Smooth muscle cell of the brain vasculature (primary cell): ENCODE measurements around the gene CD22.

Experiments
- DNase-seq: peaks from one replicate; pipeline ENCODE4 v3.0.0-alpha.2; 2012; ENCODE audit warnings: low read depth, low spot score

CD22 gene

DNA sequence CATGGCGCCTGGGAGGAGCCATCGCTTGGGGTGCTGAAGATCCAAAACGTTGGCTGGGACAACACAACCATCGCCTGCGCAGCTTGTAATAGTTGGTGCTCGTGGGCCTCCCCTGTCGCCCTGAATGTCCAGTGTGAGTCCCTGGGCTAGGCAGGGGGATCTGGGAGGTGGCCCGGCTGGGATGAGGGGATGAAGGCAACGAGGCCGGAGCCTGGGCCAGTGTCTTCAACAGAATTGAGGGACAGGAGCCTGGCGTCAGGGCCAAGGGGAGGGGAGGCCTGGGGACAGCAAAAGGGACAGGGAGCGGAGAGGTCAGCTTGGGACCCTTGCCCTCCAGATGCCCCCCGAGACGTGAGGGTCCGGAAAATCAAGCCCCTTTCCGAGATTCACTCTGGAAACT lies 12.0 kb downstream of the CD22 start:
- DNase-seq = no peak

DNA sequence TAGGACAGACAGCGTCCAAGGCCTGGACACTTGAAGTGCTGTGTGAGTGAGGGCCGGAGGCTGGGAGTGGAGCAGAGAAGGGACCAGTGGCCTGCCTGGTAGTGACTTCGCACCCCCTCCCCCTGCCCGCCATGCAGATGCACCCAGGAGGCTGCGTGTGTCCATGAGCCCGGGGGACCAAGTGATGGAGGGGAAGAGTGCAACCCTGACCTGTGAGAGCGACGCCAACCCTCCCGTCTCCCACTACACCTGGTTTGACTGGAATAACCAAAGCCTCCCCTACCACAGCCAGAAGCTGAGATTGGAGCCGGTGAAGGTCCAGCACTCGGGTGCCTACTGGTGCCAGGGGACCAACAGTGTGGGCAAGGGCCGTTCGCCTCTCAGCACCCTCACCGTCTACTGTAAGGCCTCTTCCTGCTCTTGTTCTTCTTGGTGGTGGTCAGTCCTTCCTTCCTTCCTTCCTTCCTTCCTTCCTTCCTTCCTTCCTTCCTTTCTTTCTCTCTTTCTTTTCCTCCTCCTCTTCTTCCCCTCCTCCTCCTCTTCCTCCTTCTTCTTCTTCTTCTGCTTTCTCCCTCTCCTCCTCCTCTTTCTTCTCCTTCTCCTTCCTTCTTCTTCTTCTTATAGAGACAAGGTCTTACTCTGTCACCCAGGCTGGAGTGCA lies 12.7 kb downstream of the CD22 start:
- no peak for DNase-seq

DNA sequence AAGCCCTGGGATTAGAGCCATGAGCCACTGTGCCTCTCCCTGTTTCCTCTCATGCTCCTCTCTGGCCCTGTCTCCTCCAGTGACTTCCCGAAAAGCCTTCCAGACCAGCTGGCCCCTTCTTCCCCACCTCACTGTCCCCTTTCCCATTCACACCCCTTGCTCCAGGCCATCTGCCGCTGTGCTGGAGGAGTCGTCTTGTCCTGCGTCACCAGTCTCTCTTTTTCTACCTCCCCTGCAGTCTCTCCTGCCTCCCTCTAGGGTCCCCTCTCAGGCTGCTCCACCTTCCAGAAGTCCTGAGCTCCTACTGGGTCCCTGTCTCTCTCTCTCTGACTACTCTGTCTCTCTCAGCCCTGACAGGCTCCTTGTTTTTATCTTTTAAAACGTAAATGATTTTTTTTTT lies 13.4 kb downstream of the CD22 start:
- DNase-seq = no peak

DNA sequence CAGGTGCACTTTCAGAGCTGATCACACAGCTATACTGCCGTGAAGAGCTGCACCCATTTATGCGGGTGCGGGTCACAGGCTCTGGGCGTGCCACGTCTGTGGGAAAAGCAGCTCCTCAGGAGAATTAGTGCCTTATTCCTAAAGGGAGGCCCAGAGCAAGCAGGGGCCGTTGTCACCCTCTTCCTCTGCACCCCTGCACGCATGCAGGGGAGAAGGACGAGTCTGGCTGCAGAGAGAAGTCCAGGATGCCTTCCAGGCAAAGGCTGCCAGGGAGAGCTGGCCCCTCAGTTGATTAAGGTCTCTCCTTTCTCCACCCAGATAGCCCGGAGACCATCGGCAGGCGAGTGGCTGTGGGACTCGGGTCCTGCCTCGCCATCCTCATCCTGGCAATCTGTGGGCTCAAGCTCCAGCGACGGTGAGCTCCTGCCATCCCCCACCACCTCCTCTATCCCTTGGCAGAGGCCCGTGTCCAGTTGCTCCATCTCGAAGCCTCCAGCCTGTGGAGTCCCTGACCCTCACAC lies 15.6 kb downstream of the CD22 start:
- no peak for DNase-seq

DNA sequence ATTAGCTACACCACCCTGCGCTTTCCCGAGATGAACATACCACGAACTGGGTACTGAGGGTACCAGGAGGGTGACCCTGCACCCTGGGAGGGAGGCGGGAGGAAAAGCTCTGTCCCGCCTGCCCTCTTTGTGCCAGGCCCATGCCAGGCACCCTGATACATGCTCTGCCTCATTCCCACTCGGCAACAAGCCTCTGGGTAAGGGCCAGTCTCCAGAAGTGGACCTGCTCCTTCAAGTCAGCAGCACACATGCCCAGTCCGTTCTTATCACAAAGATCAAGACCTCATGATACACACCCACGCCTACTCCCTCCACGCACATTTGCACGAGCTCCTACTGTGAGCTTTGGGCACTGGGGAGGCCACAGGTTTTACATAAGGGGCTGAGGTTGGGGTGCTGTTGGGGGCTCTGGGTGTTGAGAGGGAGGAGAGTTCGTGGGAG lies 16.7 kb downstream of the CD22 start:
- DNase-seq = no peak

DNA sequence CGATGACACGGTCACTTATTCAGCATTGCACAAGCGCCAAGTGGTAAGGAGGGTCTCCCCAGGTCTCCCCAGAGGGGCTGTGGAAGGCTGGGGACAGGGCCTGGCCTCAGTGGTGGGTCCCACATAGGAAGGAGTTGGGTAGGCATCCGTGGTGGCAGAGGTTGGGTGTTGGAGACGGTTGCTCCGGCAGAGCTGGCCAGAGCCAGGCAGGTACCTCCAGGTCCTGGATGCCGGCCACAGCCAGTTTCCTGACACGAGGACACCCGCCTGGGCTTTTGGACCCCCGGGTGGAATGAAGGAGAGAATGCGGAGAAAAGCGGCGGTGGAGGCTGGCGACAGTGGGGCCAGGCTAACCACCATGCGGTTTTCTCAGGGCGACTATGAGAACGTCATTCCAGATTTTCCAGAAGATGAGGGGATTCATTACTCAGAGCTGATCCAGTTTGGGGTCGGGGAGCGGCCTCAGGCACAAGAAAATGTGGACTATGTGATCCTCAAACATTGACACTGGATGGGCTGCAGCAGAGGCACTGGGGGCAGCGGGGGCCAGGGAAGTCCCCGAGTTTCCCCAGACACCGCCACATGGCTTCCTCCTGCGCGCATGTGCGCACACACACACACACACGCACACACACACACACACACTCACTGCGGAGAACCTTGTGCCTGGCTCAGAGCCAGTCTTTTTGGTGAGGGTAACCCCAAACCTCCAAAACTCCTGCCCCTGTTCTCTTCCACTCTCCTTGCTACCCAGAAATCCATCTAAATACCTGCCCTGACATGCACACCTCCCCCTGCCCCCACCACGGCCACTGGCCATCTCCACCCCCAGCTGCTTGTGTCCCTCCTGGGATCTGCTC lies 17.4 kb downstream of the CD22 start:
- no peak for DNase-seq

DNA sequence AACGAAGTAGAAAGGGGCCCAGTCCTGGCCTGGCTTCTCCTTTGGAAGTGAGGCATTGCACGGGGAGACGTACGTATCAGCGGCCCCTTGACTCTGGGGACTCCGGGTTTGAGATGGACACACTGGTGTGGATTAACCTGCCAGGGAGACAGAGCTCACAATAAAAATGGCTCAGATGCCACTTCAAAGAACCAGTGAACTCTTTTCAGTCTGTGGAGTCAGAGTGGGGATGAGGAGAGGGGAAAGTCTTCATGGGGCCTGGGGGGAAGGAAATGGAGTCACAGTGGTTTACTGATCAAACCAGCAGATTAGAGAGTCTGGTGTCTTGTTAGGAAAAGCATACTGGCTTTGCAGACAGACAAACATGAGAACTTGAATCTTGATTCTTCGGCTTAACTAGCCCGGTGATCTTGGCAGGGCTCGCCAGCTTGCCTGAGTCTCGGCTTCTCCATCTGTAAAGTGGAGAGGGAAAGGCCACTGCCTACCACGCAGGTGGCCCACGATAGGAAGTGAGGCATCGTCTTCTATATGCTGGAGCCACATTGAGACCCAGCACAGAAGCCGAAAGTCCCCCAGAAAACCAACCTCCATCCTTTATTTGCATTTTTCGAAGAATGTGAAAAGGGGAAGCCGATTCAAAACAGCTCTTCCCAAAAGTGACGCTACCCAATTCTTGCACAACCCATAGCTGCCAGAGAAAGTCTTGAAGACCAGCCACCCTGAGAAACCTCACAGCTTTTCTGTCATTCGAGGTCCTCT lies 18.4 kb downstream of the CD22 start, which contains the start of gene FFAR1:
Gene FFAR1, plus strand, starts transcription at position 732 of the 759 bp plus-strand sequence. CDS start 3,650 bp downstream, outside the sequence.
- DNase-seq = no peak

DNA sequence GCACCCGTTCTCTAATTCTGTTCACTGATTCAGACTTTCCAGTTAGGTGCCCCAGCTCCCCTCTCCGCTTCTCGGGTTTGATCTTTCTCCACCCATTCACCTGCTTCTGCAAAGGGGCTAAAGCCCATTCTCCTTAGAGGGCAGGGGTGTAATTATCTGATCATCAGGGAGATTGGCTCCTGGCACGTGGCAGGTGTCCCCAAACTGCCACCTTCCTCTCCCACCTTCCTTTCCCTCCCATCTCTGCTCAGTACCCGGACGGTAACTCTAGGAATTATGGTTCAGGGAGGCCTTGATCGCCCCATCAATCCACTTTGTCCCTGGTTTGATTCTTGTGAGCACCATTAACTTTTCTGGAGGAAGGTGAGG lies 18.9 kb downstream of the CD22 start:
- no peak for DNase-seq

DNA sequence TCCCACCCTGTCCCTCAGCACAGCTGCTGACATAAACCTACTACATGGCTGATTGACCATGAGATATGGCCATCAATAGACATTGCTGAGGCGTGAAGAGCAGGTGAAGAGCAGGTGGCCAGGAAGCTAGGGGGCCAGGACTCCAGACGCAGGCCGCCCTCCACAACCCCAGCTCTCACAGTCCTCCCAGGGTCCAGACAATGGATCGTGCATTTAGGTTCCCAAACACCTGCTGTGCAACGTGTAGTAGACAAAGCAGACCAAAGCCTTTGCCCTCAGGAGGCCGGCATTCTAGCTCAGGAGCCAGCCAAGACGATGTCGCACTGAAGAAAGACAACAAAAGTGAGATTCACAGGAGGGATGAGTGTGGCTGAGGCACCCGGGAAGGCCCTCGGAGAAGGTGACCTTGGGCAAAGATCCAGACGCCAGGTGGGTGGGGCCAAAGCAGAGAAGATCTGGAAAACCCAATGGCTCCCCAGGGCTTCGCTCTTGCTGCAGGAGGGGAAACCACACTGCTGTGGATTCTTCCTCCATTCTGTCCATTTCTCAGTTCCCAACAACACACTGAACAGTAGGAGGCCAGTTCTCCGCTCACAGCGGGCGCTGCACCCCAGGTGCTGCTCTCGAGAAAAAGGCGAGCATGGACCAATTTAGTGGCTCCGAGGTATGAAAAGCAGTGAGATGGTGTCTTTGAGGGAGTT lies 20.1 kb downstream of the CD22 start:
- no peak for DNase-seq

DNA sequence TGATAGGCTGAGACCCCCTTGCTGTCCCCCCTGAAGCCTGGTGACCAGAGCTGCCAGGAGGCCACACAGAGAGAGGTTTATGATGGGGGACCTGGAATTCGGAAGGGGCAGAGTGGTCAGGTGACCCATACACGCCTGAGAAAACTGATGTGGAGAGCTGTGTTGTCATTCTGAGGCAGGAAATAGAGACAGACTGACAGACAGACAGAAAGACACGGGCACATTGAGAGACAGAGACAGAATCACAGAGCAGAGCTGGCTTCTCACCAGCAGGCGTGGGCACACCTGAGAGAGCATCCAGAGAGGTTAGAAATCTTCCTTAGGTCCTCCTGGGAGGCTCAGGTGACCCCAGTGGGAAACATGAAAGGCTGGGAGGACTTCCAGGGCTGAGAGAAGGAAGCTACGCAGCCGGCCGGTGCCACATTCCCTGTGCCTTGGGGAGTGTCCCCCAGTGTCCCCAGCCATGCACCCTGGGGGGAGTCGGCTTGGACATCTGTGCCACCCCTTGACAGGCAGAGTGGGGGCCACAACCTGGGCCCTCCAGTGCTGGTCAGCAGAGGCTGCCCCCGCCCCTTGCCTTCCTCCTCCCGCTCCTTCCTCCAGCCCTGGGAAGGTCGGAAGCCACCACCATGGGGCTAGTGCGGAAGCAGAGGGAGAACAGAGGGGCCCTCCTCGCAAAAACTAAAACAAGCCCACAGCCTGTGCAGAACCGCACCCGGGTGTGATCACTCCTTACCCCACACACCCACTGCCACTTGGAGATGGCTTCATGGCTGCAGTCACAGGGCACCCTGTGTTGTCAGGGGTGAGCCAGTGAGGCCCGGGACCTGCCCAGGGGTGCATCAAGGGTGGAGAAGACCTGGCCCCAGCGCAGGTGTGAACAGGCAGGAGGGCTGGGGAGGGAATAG lies 20.9 kb downstream of the CD22 start:
- DNase-seq = no peak

DNA sequence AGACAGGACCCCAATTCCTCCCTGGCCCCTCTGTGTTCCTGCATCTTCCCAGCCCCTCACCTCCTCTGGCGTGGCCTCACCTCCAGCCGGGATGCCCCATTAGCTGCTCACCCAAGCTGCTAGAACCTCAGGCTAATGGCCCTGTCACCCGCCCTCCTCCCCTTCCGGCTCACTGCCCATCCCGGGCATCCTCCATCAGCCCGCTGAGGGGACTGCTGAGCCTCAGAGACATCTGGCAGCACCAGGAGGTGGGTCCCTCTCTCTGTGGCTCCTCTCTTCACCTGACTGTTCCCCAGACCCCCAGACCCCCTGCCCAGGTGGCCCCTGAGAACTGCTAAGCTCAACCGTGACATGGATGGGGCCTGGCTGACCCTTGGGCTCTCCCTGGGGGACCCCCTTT lies 21.6 kb downstream of the CD22 start:
- DNase-seq = no peak

DNA sequence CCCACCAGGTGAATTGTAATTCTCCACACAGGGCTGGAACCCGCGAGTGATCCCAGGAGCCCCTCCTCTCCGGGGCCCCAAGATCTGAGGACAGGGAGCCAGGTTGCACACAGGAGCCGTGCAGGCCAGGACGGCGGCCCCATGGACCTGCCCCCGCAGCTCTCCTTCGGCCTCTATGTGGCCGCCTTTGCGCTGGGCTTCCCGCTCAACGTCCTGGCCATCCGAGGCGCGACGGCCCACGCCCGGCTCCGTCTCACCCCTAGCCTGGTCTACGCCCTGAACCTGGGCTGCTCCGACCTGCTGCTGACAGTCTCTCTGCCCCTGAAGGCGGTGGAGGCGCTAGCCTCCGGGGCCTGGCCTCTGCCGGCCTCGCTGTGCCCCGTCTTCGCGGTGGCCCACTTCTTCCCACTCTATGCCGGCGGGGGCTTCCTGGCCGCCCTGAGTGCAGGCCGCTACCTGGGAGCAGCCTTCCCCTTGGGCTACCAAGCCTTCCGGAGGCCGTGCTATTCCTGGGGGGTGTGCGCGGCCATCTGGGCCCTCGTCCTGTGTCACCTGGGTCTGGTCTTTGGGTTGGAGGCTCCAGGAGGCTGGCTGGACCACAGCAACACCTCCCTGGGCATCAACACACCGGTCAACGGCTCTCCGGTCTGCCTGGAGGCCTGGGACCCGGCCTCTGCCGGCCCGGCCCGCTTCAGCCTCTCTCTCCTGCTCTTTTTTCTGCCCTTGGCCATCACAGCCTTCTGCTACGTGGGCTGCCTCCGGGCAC lies 22.6 kb downstream of the CD22 start:
- DNase-seq = no peak

DNA sequence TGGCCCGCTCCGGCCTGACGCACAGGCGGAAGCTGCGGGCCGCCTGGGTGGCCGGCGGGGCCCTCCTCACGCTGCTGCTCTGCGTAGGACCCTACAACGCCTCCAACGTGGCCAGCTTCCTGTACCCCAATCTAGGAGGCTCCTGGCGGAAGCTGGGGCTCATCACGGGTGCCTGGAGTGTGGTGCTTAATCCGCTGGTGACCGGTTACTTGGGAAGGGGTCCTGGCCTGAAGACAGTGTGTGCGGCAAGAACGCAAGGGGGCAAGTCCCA lies 23.1 kb downstream of the CD22 start:
- no peak for DNase-seq

DNA sequence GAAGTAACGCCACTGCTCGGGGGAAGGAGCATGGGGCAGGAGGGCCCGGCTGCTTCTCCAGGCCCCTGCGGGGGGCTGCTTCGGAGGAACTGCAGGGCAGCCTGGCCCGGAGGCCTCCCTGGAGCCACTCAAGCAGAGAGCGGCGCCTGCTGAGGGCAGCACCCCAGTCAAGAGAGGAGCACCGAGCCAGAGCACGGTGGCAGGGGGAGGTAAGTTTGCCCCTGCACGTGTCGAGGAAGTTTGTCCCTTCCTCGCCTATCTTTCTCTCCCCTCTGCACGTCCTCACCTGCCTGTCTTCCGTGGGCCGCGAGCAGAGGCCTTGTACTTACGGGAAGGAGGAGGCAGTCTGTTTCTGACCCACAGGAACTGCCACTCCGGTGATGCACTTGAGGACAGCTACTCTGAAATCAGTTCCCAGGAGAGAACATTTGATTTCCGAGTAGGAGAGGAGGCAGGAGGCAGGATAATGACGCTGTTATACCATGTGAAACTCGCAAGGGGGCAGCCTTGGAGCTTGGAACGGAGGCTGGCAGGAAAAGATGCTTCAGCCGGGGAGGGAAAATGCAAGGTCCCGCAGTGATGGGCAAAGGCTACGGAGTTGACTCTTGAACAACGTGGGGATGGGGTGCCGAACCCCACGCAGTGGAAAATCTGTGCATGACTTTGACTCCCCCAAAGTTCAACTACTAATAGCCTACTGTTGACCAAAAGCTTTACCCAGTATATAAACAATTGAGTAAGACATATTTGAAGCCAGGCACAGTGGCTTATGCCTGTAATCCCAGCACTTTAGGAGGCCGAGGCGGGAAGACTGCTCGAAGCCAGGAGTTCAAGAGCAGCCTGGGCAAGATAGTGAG lies 23.7 kb downstream of the CD22 start:
- DNase-seq = peak; percentile 31

DNA sequence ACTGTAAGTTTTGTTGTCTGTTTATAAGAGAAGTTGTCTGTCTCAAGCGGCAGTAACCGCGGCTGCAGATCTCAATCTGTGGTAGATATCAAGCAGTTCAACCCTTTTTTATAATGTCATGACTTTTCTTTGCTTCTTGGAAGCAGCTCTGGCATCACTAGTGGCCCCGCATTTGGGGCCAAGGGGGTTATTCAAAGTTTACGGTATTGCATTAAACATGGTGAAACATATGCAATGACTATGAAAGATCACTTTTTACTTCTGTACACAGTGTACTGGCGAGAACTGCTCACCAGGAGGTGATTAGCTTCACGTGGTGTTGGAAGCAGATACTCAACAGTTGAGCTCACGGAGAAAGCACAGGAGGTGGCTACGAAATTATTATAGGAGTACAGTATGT lies 24.6 kb downstream of the CD22 start:
- DNase-seq = no peak

DNA sequence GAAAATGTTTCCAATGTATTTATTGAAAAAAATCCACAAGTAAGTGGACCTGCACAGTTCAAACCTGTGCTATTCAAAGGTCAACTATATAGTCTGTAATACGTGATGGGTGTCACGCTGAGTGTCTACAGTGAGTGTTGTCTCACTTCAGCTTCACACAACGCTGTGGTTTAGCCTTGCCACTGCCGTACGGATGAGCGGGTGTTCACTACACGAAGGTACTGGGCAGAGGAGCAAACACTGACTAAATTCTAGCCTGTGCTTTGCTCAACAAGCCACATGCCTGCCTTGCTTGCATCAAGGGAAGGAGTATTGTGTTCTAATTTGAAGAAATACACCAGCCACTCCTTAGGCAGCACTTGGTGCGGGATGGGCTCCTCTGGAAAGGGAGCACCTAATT lies 25.9 kb downstream of the CD22 start:
- DNase-seq = no peak

DNA sequence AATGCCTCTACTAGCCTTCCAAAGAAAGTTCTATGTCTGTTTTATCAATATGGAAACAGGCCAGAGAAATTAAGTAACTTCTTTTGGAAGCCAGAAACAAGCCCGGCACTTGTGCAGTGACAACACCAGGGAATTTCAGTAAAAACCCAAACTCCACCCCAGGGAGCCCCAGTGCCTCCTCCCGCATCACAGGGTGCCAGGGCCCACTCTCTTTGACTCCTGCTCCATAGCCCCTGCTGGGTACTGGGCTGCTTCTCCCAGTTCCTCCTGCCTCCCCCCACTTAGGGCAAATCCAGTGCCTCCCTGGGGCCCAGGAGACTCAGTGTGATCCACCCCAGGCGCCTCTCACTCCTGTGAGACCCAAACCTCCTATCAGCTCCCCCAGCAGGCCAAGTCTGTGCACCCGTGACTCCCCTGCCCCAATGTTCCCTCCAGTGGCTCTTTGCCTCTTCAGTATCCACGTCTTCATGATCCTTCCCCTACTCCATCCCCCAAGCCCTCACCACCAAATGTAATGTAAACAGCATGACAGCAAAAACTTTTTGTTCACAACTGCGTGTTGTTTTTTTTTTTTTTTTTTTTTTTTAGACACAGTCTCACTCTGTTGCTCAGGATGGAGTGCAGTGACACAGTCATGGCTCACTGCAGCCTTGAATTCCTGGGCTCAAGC lies 26.9 kb downstream of the CD22 start:
- DNase-seq = no peak

DNA sequence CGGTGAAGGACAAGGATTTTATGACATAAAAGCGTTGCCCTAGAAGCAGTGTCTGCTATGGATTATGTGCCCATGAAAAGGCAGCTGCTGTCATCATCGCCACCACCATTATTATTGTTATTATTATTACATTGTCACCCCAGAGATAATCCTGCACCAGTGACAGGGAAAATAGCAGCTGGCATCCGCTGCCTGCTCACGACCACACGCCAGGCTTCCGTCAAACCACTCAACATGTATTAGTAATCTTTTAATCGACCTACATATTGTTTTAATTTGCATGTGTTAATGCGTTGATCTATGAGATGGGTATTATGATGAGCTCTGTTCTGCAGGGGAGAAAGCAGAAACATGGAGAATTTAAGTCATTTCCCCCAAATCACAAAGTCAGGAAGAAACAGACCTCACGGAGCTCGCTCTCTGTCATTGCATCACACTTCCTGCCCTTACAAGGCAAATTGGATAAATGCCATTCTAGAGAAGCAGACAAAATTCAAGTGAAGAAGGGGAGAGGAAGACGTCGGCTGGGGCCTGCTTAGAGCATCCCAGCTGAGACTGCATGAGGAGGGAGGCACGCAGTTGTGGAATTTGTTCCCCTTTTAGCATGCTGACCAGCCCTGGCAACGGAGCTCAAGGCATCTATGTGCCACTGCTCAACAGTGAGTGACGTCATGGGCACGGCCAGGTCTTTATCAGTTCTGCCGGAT lies 29.0 kb downstream of the CD22 start, which contains the start of gene FFAR3:
Gene FFAR3, plus strand, starts transcription at position 594 of the 707 bp plus-strand sequence. CDS start 431 bp downstream, outside the sequence.
- no peak for DNase-seq
